ENCODE measurements around the gene CXXC5.
"Not testable (repeated sequence)": the region's sequence is repeated elsewhere in the genome, so short reads cannot be mapped to it uniquely, and the experiment has no call there.

- not testable (repeated sequence) for TF ChIP-seq POLR2A (IDR thresholded peaks at IDR 0.05; ENCODE audit: low read depth, low read length); RCOR1 (IDR thresholded peaks at IDR 0.05; ENCODE audit: insufficient replicate concordance, low read length); CTCF (conservative IDR thresholded peaks at IDR 0.05; ENCODE audit: low read depth, low read length); SMC3 (IDR thresholded peaks at IDR 0.05; ENCODE audit: low read depth, low read length); NFE2L2 (IDR thresholded peaks at IDR 0.05; ENCODE audit: low read depth, low read length); RAD21 (IDR thresholded peaks at IDR 0.05; ENCODE audit: low read length); USF2 (IDR thresholded peaks at IDR 0.05; ENCODE audit: low read depth, low read length); MAFK (IDR thresholded peaks at IDR 0.05; ENCODE audit: low read depth, low read length)
These were observed 49.6 kb upstream of the CXXC5 start for GRCh38 chr5:139598601-139598965.

Measured in IMR-90 (cell line).